DOHH2 (cell line): ENCODE data around the gene FOXP4.

Experiments
- H3F3A ChIP-seq: fragments of 200-600 bp; sonication (generic), shearing (Covaris generic); 2 replicates; pipeline ENCODE4 v1.6.0; 2016; ENCODE audit warnings: antibody characterized with exemption, mild to moderate bottlenecking; ENCODE audit not compliant: control insufficient read depth, insufficient read depth
- H3K27ac ChIP-seq: fragments of 200-600 bp; sonication (generic); 2 replicates; pipeline ENCODE4 v1.5.1; 2014; ENCODE audit warnings: low read depth, mild to moderate bottlenecking, low read length, moderate library complexity
- H3K27me3 ChIP-seq: fragments of 200-600 bp; sonication (generic); 2 replicates; pipeline ENCODE4 v1.6.1; 2014; ENCODE audit warnings: mild to moderate bottlenecking, low read length, mixed read lengths; ENCODE audit not compliant: control insufficient read depth
- H3K36me3 ChIP-seq: fragments of 200-600 bp; sonication (generic); 2 replicates; pipeline ENCODE4 v1.6.1; 2014; ENCODE audit warnings: mild to moderate bottlenecking, low read length, moderate library complexity, mixed read lengths; ENCODE audit not compliant: control insufficient read depth
- H3K4me1 ChIP-seq: fragments of 200-600 bp; sonication (generic); 2 replicates; pipeline ENCODE4 v1.6.1; 2014; ENCODE audit warnings: mild to moderate bottlenecking, low read length, mixed read lengths; ENCODE audit not compliant: control insufficient read depth
- H3K4me2 ChIP-seq: fragments of 200-600 bp; sonication (generic); 2 replicates; pipeline ENCODE4 v1.6.0; 2014; ENCODE audit warnings: mild to moderate bottlenecking, low read length, moderate library complexity
- H3K4me3 ChIP-seq: fragments of 200-600 bp; sonication (generic); 2 replicates; pipeline ENCODE4 v1.5.1; 2014; ENCODE audit warnings: mild to moderate bottlenecking, low read length, mixed read lengths
- H3K79me2 ChIP-seq: fragments of 200-600 bp; sonication (generic); 2 replicates; pipeline ENCODE4 v1.6.1; 2014; ENCODE audit warnings: mild to moderate bottlenecking, low read length, mixed read lengths; ENCODE audit not compliant: control insufficient read depth
- H3K9me2 ChIP-seq: fragments of 200-600 bp; sonication (generic); replicated peaks from 2 replicates; pipeline ENCODE4 v1.6.1; 2014; ENCODE audit warnings: mild to moderate bottlenecking, low read length, mixed read lengths; ENCODE audit not compliant: control insufficient read depth
- H3K9me3 ChIP-seq: fragments of 200-600 bp; sonication (generic); 2 replicates; pipeline ENCODE4 v1.6.1; 2014; ENCODE audit warnings: antibody characterized with exemption, low read length, mixed read lengths; ENCODE audit not compliant: control insufficient read depth, insufficient read depth
- H4K20me1 ChIP-seq: fragments of 200-600 bp; sonication (generic); 2 replicates; pipeline ENCODE4 v1.6.0; 2014; ENCODE audit warnings: low read depth, mild to moderate bottlenecking, antibody characterized with exemption, low read length, moderate library complexity; ENCODE audit not compliant: control insufficient read depth, insufficient read depth
- EZH2phosphoT487 ChIP-seq: fragments of 200-600 bp; sonication (generic); IDR thresholded peaks from 2 replicates; pipeline ENCODE4 v1.6.1; 2017; ENCODE audit warnings: borderline replicate concordance, mild to moderate bottlenecking, antibody characterized with exemption, low read length, moderate library complexity, mixed read lengths
- TF ChIP-seq, protein P1 (sequence below): fragments of 200-600 bp; sonication (generic); IDR thresholded peaks from one replicate; pipeline ENCODE4 v1.5.1; 2014; ENCODE audit warnings: antibody characterized with exemption, mild to moderate bottlenecking, low read depth, low read length; ENCODE audit not compliant: poor library complexity, severe bottlenecking

Gene FOXP4

DNA sequence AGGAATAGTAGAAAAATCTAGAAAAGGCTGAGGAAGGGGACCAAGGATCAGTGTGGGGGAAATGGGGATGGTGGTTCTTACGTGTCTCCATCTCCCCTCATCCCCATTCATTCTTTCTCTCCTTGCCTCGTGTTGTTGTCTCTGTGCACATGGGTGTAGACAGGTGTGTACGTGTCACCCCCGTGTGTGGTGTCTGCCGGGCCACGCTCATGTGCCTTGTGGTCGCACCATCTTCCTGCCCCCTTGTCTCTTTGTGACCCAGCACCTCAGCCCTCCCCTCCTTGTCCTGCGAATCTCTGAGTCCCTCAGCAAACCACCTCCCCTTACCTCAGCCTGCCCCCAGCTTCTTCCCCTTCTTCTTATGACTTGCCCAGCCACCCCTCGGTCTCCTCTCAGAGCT is 39.4 kb downstream of the FOXP4 start:
- no peaks in the 10 kb centered on the region for H3K79me2 ChIP-seq

DNA sequence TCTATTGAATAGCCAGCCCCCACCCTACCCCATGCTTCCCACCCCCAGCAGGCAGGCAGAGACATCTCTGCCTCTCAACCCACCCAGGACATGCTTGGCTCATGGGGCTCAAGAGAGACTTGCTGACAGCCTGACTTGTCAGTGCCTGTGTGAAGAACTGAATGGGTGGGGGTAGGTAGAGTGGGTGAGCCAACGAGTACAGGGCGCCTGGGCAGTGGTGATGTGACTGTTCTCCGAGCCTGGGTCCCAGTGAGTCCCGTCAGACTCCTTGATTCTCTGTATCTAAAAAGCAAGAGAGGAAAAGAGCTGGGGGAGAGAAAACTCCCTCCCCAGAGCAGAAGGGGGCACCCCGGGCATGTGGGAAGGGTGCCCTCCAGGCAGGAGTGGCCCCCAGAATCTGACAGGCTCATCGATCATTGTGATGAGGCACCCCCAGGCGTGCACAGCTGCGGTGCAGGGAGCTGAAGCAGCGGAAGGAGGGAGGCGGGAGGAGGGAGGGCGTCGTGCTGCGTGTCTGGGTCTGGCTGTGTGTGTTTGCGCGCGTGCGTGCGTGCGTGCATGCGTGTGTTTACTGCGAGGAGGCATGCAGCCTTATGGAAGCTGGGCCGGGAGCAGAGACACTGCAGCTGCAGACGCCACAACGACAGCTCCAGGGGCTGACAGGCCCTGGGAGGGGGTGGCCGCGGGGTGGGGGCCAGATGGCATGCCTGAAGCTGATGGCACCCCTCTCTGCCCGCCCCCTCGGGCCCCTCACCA is 40.2 kb downstream of the FOXP4 start:
- H3K9me3 ChIP-seq = no peaks in the 10 kb centered on the region
- H3K9me2 ChIP-seq = no peaks in the 10 kb centered on the region
- no peak overlapping the region for H3K4me3 ChIP-seq
- H3K79me2 ChIP-seq = no peaks in the 10 kb centered on the region
- TF ChIP-seq EZH2phosphoT487 = no peak
- TF ChIP-seq, protein P1, sequence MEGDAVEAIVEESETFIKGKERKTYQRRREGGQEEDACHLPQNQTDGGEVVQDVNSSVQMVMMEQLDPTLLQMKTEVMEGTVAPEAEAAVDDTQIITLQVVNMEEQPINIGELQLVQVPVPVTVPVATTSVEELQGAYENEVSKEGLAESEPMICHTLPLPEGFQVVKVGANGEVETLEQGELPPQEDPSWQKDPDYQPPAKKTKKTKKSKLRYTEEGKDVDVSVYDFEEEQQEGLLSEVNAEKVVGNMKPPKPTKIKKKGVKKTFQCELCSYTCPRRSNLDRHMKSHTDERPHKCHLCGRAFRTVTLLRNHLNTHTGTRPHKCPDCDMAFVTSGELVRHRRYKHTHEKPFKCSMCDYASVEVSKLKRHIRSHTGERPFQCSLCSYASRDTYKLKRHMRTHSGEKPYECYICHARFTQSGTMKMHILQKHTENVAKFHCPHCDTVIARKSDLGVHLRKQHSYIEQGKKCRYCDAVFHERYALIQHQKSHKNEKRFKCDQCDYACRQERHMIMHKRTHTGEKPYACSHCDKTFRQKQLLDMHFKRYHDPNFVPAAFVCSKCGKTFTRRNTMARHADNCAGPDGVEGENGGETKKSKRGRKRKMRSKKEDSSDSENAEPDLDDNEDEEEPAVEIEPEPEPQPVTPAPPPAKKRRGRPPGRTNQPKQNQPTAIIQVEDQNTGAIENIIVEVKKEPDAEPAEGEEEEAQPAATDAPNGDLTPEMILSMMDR = no peak
- no peak overlapping the region for H3K27ac ChIP-seq
- no peaks in the 10 kb centered on the region for H3F3A ChIP-seq
- no peaks in the 10 kb centered on the region for H3K27me3 ChIP-seq
- no peaks in the 10 kb centered on the region; the same call in 1 of the 2 replicates for H3K36me3 ChIP-seq
- H4K20me1 ChIP-seq = peaks cover 2% of the 10 kb centered on the region; the same call in 1 of the 2 replicates
- H3K4me1 ChIP-seq = no peaks in the 10 kb centered on the region
- no peak overlapping the region for H3K4me2 ChIP-seq

More for the DNA sequence above, 39.4 kb downstream of the FOXP4 start:
- no peaks in the 10 kb centered on the region for H3K9me2 ChIP-seq
- H4K20me1 ChIP-seq = peaks cover 2% of the 10 kb centered on the region; the same call in 1 of the 2 replicates
- TF ChIP-seq, protein P1 = no peak
- TF ChIP-seq EZH2phosphoT487 = no peak
- H3K27me3 ChIP-seq = no peaks in the 10 kb centered on the region
- no peaks in the 10 kb centered on the region for H3K9me3 ChIP-seq
- H3K27ac ChIP-seq = no peak overlapping the region
- no peaks in the 10 kb centered on the region; the same call in 1 of the 2 replicates for H3K36me3 ChIP-seq
- H3K4me3 ChIP-seq = no peak overlapping the region
- no peaks in the 10 kb centered on the region for H3F3A ChIP-seq
- H3K4me2 ChIP-seq = no peak overlapping the region
- no peaks in the 10 kb centered on the region for H3K4me1 ChIP-seq

DNA sequence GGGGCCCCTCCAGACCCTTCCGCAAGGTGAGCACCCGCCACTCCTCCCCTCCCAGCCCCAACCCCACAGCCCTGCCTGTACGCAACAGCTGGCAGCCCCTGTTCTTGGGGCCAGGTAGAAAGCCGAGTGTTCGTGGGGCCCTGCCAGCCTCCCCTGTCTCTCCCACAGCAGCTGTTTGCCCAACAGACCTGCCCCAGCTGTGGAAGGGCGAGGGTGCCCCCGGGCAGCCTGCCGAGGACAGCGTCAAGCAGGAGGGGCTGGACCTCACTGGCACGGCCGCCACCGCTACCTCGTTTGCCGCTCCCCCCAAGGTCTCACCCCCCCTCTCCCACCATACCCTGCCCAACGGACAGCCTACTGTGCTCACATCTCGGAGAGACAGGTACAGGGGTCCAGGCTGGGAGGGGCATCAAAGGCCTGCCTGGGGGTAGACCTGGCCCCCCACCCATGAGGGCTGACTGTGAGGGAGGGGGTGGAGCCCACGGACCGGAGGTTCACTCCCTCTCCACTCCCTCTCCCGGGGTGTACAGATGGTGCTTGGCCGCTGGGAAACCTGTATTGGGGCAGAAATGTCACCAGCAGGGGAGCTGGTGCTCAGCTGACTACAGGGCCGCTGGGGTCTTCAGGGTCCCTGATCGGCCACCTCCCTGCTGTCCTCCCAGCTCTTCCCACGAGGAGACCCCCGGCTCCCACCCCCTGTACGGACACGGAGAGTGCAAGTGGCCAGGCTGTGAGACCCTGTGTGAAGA is 41.1 kb downstream of the FOXP4 start:
- Histone ChIP-seq H3K4me2 (no peak overlapping the region), H3K36me3 (no peaks in the 10 kb centered on the region; the same call in 1 of the 2 replicates)

More for the DNA sequence above, 41.1 kb downstream of the FOXP4 start:
- H3K27ac ChIP-seq = no peak overlapping the region
- no peak for TF ChIP-seq EZH2phosphoT487
- TF ChIP-seq, protein P1 = no peak
- H3K79me2 ChIP-seq = no peaks in the 10 kb centered on the region
- H3K4me3 ChIP-seq = no peak overlapping the region
- no peaks in the 10 kb centered on the region for H3K9me3 ChIP-seq
- H3K4me1 ChIP-seq = no peaks in the 10 kb centered on the region
- peaks cover 2% of the 10 kb centered on the region; the same call in 1 of the 2 replicates for H4K20me1 ChIP-seq
- H3K27me3 ChIP-seq = no peaks in the 10 kb centered on the region
- no peaks in the 10 kb centered on the region for H3K9me2 ChIP-seq
- H3F3A ChIP-seq = no peaks in the 10 kb centered on the region
